ENCODE results near the gene PPFIA4. TPM values are rescaled to one million over a fixed set of nuclear protein-coding genes. Genes with fewer than 3 reads are reported as not detected.

Gene PPFIA4
- total and polyA plus RNA-seq, 2 of the 4 experiments (the other 2 are of a cell fraction): 5.4 to 13.7 TPM

GRCh38 chr1:203031467-203031866 is 5.2 kb downstream of the PPFIA4 start:
- Histone ChIP-seq H3K23ac (ENCODE audit: low read depth, low read length) (no peak overlapping the region), H2AK5ac (ENCODE audit: low read depth, low read length) (no peak overlapping the region), H3K56ac (ENCODE audit: extremely low read depth, insufficient read depth, low read length) (no peak overlapping the region), H2AK9ac (replicated peaks; ENCODE audit: low read depth, low read length, poor library complexity) (no peak overlapping the region), H2AFZ (replicated peaks; ENCODE audit: low read length, poor library complexity) (no peak overlapping the region), H4K91ac (ENCODE audit: insufficient read depth, low read depth, low read length) (no peak overlapping the region), H3K4me1 (ENCODE audit: control insufficient read depth, insufficient read depth, low read length) (peaks cover 19% of the 10 kb centered on the region), H3K9me3 (ENCODE audit: control insufficient read depth, insufficient read depth, low read length) (no peaks in the 10 kb centered on the region), H2BK120ac (ENCODE audit: low read depth, low read length) (no peak overlapping the region), H3K36me3 (ENCODE audit: control insufficient read depth, insufficient read depth, low read length) (no peaks in the 10 kb centered on the region), H3K27me3 (ENCODE audit: control insufficient read depth, insufficient read depth, low read length) (peaks cover 12% of the 10 kb centered on the region; the same call in 1 of the 2 replicates), H3K4ac (ENCODE audit: low read depth, low read length) (no peak overlapping the region), H4K20me1 (ENCODE audit: insufficient read depth, low read length) (no peaks in the 10 kb centered on the region), H2BK15ac (ENCODE audit: low read depth, low read length) (no peak overlapping the region), H3K4me2 (ENCODE audit: low read depth, low read length) (no peak overlapping the region), H3K9me1 (ENCODE audit: insufficient read depth, low read length) (no peaks in the 10 kb centered on the region), H3K14ac (replicated peaks; ENCODE audit: low read depth, low read length) (no peak overlapping the region), H3K79me1 (ENCODE audit: low read depth in 1 of 2, low read length in 2 of 2) (peaks cover 13 to 24% of the 10 kb centered on the region in 2 experiments), H4K8ac (ENCODE audit: low read depth in 2 of 2, low read length in 2 of 2) (no peak overlapping the region), H3K9ac (ENCODE audit: low read depth, low read length) (no peak overlapping the region), H2BK5ac (ENCODE audit: low read depth, low read length, poor library complexity, severe bottlenecking) (no peak overlapping the region), H3K18ac (ENCODE audit: low read depth, low read length) (no peak overlapping the region), H3K4me3 (ENCODE audit: insufficient read depth, low read depth, low read length) (no peak overlapping the region), H3K27ac (ENCODE audit: insufficient read depth, low read length) (no peak overlapping the region), H4K5ac (ENCODE audit: low read depth, low read length) (no peak overlapping the region), H2BK20ac (ENCODE audit: low read depth, low read length) (no peak overlapping the region)
- BruUV-seq (replicated peaks): no TSS peak
- POLR2A ChIA-PET (ENCODE audit: unreplicated experiment): no interaction called here
- TF ChIP-seq RCOR1 (IDR thresholded peaks at IDR 0.05; ENCODE audit: insufficient replicate concordance, low read length): no peak
- peak; percentile 32; the same call in 1 of the 2 replicates for TF ChIP-seq RAD21 (IDR thresholded peaks at IDR 0.05; ENCODE audit: low read length)
- TF ChIP-seq USF2 (IDR thresholded peaks at IDR 0.05; ENCODE audit: low read depth, low read length): no peak
- TF ChIP-seq BHLHE40 (IDR thresholded peaks at IDR 0.05; ENCODE audit: low read depth, low read length): no peak
- no peak for TF ChIP-seq MXI1 (IDR thresholded peaks at IDR 0.05; ENCODE audit: borderline replicate concordance, low read depth, low read length)
- TF ChIP-seq NFE2L2 (IDR thresholded peaks at IDR 0.05; ENCODE audit: low read depth, low read length): no peak
- peak; percentile 47 for TF ChIP-seq CTCF (conservative IDR thresholded peaks at IDR 0.05; ENCODE audit: low read depth, low read length)
- no peak for TF ChIP-seq FOS (IDR thresholded peaks at IDR 0.05; ENCODE audit: low read depth, low read length)
- no peak for TF ChIP-seq CEBPB (IDR thresholded peaks at IDR 0.05; ENCODE audit: low read depth, low read length)
- no peak for TF ChIP-seq MAZ (IDR thresholded peaks at IDR 0.05; ENCODE audit: borderline replicate concordance, low read depth, low read length)
- TF ChIP-seq RFX5 (IDR thresholded peaks at IDR 0.05; ENCODE audit: low read depth, low read length): no peak
- TF ChIP-seq ELK1 (IDR thresholded peaks at IDR 0.05; ENCODE audit: borderline replicate concordance, low read depth, low read length): no peak
- no peak for TF ChIP-seq CHD1 (IDR thresholded peaks at IDR 0.05; ENCODE audit: low read depth, low read length)
- TF ChIP-seq SMC3 (IDR thresholded peaks at IDR 0.05; ENCODE audit: low read depth, low read length): peak; percentile 43; the same call in 1 of the 2 replicates
- TF ChIP-seq MAFK (IDR thresholded peaks at IDR 0.05; ENCODE audit: low read depth, low read length): no peak
- TF ChIP-seq POLR2A (IDR thresholded peaks at IDR 0.05; ENCODE audit: low read depth, low read length): no peak
- ATAC-seq (ENCODE audit: low read depth): no peak
- 70% methylated on average over 2 of the region's 6 CpGs; no CpG with 5 or more reads in 1 of the 2 experiments for WGBS, 2 experiments (ENCODE audit: extremely low coverage in 2 of 2, insufficient read length in 1 of 2)
- dilution Hi-C loops (cut with HindIII; ENCODE audit: low sequenced_read_pairs, unreplicated experiment) (no loop called here), intact Hi-C loops (cut with micrococcal nuclease) (loop anchor here (10.0 kb wide), 2 partner anchors 303 to 453 kb away; no protein-coding TSS in a partner anchor), in situ Hi-C loops (cut with MboI; ENCODE audit: low sequenced_read_pairs) (no loop called here)
- DNase-seq: no peak
- CTCF ChIA-PET: no interaction called here
